OCI-LY3 (cell line): ENCODE results near the gene RAD51B.

Experiments
- H2AFZ ChIP-seq: fragments of 200-600, 300-600 bp; shearing (Covaris generic); 2 replicates; pipeline ENCODE4 v1.6.0; 2014; ENCODE audit warnings: antibody characterized with exemption, low read depth, low read length
- H3K27ac ChIP-seq: fragments of 200-600, 300-600 bp; sonication (generic); 2 replicates; pipeline ENCODE4 v1.5.1; 2014; ENCODE audit warnings: mild to moderate bottlenecking, low read length, moderate library complexity, mixed read lengths
- H3K27me3 ChIP-seq: fragments of 200-600, 300-600 bp; sonication (generic); 2 replicates; pipeline ENCODE4 v1.6.1; 2014; ENCODE audit warnings: low read depth, low read length, mixed read lengths
- H3K36me3 ChIP-seq: fragments of 200-600, 300-600 bp; sonication (generic); replicated peaks from 2 replicates; pipeline ENCODE3; 2014; ENCODE audit warnings: low read depth, low read length, mixed read lengths
- H3K4me1 ChIP-seq: fragments of 300-600, 200-600 bp; sonication (generic); 2 replicates; pipeline ENCODE4 v1.6.1; 2014; ENCODE audit warnings: low read length, mixed read lengths
- H3K4me2 ChIP-seq: fragments of 200-600, 300-600 bp; sonication (generic); 2 replicates; pipeline ENCODE4 v1.6.1; 2014; ENCODE audit warnings: low read length, mixed read lengths
- H3K4me3 ChIP-seq: fragments of 300-600, 200-600 bp; sonication (generic); 2 replicates; pipeline ENCODE4 v1.5.1; 2014; ENCODE audit warnings: antibody characterized with exemption, mild to moderate bottlenecking, low read length, moderate library complexity
- H3K79me2 ChIP-seq: fragments of 300-600, 200-600 bp; shearing (Covaris generic); 2 replicates; pipeline ENCODE4 v1.6.1; 2014; ENCODE audit warnings: mild to moderate bottlenecking, low read length, mixed read lengths
- H3K9ac ChIP-seq: fragments of 300-600, 200-600 bp; shearing (Covaris generic); 2 replicates; pipeline ENCODE4 v1.6.0; 2014; ENCODE audit warnings: mild to moderate bottlenecking, low read length, moderate library complexity
- H3K9me3 ChIP-seq: fragments of 200-600, 300-600 bp; shearing (Covaris generic); 2 replicates; pipeline ENCODE4 v1.6.1; 2014; ENCODE audit warnings: low read length, mixed read lengths; ENCODE audit not compliant: insufficient read depth
- H4K20me1 ChIP-seq: fragments of 200-600, 300-600 bp; sonication (generic); 2 replicates; pipeline ENCODE4 v1.6.1; 2016; ENCODE audit warnings: low read length, mixed read lengths; ENCODE audit not compliant: insufficient read depth
- EZH2phosphoT487 ChIP-seq: fragments of 200-600 bp; shearing (Covaris generic); IDR thresholded peaks from 2 replicates; pipeline ENCODE4 v1.6.1; 2018; ENCODE audit warnings: antibody characterized with exemption, mixed run types, low read depth
- TF ChIP-seq, protein P1 (sequence below): fragments of 200-600, 300-600 bp; sonication (generic); IDR thresholded peaks from 2 replicates; pipeline ENCODE4 v1.5.1; 2014; ENCODE audit warnings: antibody characterized with exemption, low read length, low read depth

RAD51B gene

DNA sequence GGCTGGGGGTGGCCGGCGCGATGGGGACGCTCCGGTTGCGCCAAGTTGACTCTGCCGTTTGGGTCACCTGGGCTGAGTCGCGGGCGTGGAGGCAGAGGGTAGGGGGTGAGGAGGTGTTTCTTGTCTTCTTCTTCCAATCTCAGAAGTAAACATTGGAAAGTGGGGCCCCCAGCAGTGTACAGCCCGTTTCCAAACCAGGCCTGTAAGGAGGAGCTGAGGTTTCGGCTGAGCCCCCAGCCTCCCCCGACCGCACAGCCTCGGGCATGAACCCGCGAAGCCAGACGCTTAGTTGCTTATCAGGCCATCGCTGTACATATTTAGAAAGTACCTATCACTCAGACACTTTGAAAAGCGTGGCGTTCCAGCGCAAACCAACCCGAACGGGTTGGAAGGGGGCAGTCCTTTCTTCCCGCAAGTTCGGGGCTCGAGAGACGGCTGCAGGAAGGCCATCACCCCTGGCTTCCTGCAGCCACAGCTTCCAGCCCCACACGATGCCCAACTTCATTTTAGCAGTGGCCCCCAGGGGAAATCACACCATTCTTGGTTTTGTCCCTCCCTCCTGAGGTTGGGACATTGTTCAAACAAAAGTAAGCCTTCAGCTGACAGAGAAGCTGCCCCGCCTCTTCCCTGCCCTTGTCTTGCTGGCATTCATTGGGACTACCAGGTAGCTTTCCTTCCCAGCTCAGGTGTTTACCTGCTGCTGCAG is 809.2 kb downstream of the RAD51B start:
- Histone ChIP-seq H3K9me3 (no peaks in the 10 kb centered on the region), H3K27ac (no peak overlapping the region), H4K20me1 (no peaks in the 10 kb centered on the region), H3K4me2 (peak overlapping the region; percentile 50), H3K27me3 (no peaks in the 10 kb centered on the region; the same call in 1 of the 2 replicates), H3K36me3 (no peaks in the 10 kb centered on the region), H3K4me1 (no peaks in the 10 kb centered on the region), H3K9ac (no peak overlapping the region), H2AFZ (no peak overlapping the region), H3K4me3 (peak overlapping the region; percentile 59), H3K79me2 (no peaks in the 10 kb centered on the region)
- no peak for TF ChIP-seq EZH2phosphoT487
- TF ChIP-seq, protein P1, sequence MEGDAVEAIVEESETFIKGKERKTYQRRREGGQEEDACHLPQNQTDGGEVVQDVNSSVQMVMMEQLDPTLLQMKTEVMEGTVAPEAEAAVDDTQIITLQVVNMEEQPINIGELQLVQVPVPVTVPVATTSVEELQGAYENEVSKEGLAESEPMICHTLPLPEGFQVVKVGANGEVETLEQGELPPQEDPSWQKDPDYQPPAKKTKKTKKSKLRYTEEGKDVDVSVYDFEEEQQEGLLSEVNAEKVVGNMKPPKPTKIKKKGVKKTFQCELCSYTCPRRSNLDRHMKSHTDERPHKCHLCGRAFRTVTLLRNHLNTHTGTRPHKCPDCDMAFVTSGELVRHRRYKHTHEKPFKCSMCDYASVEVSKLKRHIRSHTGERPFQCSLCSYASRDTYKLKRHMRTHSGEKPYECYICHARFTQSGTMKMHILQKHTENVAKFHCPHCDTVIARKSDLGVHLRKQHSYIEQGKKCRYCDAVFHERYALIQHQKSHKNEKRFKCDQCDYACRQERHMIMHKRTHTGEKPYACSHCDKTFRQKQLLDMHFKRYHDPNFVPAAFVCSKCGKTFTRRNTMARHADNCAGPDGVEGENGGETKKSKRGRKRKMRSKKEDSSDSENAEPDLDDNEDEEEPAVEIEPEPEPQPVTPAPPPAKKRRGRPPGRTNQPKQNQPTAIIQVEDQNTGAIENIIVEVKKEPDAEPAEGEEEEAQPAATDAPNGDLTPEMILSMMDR: no peak

GRCh38 chr14:68630081-68630571 is 810.5 kb downstream of the RAD51B start:
- no peak overlapping the region for H3K27ac ChIP-seq
- TF ChIP-seq, protein P1: no peak
- TF ChIP-seq EZH2phosphoT487: no peak
- H3K4me2 ChIP-seq: no peak overlapping the region
- no peaks in the 10 kb centered on the region for H4K20me1 ChIP-seq
- H3K9ac ChIP-seq: no peak overlapping the region
- H3K4me1 ChIP-seq: no peaks in the 10 kb centered on the region
- H2AFZ ChIP-seq: no peak overlapping the region
- H3K36me3 ChIP-seq: no peaks in the 10 kb centered on the region
- H3K27me3 ChIP-seq: no peaks in the 10 kb centered on the region; the same call in 1 of the 2 replicates
- H3K79me2 ChIP-seq: no peaks in the 10 kb centered on the region
- H3K9me3 ChIP-seq: no peaks in the 10 kb centered on the region
- no peak overlapping the region for H3K4me3 ChIP-seq

DNA sequence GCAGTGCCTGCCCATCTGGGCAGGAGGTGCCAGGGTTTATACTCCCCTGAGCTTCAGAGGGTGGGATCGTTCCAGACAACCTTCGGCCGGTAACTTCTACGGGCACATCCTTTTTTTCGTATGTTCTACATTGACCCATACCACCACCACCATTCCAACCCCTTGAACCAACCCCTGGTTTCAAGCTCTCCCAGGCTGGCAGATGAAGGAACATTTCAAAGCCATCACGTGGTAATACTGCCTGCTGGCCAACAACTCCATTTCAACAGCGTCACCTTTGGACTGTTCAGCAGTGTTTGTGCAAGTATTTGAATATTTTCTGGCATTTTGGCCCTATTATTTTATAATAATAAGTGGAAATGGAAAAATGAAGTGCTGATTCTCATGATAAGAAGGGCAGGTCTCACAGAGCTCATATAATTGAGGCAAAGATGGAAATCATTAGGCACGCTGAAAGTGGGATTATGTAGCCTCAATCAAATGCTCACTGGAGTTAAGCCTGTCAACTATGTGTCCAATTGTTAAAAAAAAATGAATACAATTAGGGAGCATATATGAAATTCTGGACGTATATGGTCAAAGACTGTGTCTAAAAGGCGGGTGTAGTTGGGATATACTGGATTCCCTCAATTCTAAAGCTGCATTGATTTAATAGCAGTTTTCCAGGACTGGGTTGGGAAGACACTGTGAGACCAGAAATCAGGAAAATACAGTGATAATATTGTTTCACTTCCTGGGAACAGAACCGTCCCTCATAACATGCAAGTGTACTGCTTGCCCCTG is 811.2 kb downstream of the RAD51B start:
- Histone ChIP-seq H3K4me1 (no peaks in the 10 kb centered on the region), H3K27ac (no peak overlapping the region), H4K20me1 (no peaks in the 10 kb centered on the region), H3K79me2 (no peaks in the 10 kb centered on the region), H3K36me3 (no peaks in the 10 kb centered on the region), H3K4me2 (no peak overlapping the region), H3K4me3 (no peak overlapping the region), H3K9me3 (no peaks in the 10 kb centered on the region), H3K9ac (no peak overlapping the region), H3K27me3 (no peaks in the 10 kb centered on the region; the same call in 1 of the 2 replicates), H2AFZ (no peak overlapping the region)
- TF ChIP-seq, protein P1: no peak
- no peak for TF ChIP-seq EZH2phosphoT487

DNA sequence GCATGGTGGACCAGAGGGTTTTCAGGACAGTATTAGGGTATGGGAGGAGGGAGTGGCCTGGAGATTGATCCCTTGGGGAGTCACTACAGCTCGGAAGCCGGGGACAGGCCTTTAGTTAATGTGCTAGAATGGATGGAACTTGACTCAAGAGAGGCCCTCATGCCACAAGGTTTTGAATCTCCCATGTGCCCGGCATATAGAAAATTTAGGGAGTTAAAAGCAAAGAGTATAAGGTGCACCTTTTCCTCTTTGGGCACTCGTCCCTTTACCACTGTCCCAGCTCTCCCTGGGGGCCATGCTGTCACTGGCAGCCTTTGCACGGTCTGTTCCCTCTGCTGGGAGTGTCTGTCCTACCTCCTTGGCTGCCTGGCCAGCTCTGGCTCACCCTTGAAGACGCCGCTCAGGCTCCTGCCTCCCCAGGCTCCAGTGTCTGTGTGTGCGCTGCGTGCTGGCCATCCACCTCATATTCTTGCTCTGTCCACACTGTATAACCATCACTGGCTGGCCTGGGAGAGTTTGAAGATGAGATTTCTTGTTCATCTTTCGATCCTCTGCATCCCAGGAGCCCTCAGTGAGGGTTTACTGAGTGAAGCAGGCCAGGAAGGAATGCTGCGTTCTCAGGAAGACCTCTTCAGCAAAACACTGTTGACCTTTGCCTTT is 811.9 kb downstream of the RAD51B start:
- TF ChIP-seq, protein P1: no peak
- no peak for TF ChIP-seq EZH2phosphoT487
- Histone ChIP-seq H4K20me1 (no peaks in the 10 kb centered on the region), H3K4me2 (no peak overlapping the region), H3K27ac (no peak overlapping the region), H2AFZ (no peak overlapping the region), H3K4me1 (no peaks in the 10 kb centered on the region), H3K4me3 (no peak overlapping the region), H3K9me3 (no peaks in the 10 kb centered on the region), H3K79me2 (no peaks in the 10 kb centered on the region), H3K9ac (no peak overlapping the region), H3K27me3 (no peaks in the 10 kb centered on the region; the same call in 1 of the 2 replicates), H3K36me3 (no peaks in the 10 kb centered on the region)
